GM18517 (cell line): Measurements from ENCODE around the gene NEURL3.
"Not testable (repeated sequence)": the region's sequence is repeated elsewhere in the genome, so short reads cannot be mapped to it uniquely, and the experiment has no call there.

Experiments used
- ATAC-seq: cut with Tn5 transposase; IDR thresholded peaks from one replicate; pipeline ENCODE4 v1.9.1; 2021; ENCODE audit warnings: mild to moderate bottlenecking, moderate library complexity; ENCODE audit not compliant: unreplicated experiment

Gene NEURL3, protein sequence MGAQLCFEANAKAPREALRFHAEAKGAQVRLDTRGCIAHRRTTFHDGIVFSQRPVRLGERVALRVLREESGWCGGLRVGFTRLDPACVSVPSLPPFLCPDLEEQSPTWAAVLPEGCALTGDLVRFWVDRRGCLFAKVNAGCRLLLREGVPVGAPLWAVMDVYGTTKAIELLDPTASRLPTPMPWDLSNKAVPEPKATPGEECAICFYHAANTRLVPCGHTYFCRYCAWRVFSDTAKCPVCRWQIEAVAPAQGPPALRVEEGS

DNA sequence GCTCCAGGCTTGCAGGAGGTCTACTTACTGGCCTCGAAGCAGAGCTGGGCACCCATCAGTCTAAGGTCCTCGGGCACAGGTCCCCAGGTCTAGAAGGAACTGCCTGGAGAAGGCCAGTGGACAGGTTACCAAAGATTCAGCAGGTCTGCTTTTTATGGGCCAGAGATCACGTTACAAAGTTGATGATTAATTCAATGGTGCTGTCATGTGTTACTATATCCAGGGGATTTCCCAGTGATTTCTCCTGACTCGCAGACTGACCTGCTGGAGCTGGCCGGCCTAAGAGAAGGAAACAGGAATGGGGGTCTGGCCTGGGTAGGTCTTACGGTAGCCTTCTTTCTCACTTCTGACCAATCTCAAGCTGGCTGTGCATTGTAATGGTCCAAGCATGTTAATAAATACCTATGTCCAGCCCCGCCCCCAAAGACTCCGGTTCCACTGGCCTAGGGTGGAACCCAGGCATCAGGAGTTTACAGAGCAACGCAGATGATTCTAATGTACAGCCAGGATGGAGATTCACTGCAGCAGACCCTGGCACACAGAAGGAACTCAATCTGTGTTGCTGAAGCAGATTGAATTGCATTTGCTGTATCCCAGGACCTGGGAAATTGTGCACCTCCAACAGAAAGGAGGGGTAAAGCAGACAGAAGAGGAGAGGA, at the start of gene NEURL3:
Gene NEURL3, minus strand, starts transcription at position 127 of the 659 bp plus-strand sequence. Its CDS starts 71 bp downstream, at position 56.
- no peak for ATAC-seq

DNA sequence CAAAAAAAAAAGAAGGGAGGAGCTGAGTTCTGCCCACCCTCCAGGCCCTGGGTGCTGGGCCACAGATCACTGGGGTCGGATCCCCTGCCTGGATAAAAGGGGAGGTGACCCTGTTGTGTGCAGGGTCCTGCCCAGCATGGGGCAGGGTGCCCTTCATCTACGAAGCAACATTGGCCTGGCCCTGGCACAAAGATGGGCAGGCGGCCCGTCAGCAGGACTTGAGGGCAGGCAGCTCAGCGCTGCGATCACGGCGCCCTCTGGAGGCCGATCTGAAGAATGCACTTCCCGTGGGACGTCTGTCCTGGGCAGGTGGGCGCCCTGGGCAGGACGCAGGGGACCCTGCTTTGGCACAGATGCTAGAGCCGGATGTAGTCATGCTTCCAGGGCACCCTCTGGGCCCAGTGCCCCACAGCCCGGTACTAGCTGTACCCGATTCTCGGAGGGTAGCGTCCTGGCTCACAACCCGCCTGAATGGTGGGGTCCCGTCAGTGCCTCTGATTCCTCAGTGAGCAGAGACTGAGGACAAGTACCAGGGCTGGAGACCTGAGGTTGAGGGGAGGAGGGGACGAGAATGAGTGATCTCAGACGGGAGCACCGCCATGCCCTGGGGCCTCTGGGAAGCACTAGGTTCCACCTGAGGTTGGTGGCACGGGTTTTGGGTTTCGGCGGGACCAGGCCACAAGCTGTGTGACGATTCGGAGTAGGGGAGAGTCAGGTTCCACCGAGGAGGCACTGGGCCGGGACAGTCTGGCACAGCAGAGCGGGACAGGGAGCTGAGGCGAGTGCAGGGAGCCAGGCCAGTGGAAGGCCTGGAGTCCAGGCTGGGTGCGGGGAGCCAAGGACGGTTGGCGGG, 49.4 kb upstream of the NEURL3 start:
- ATAC-seq: peak; percentile 59

DNA sequence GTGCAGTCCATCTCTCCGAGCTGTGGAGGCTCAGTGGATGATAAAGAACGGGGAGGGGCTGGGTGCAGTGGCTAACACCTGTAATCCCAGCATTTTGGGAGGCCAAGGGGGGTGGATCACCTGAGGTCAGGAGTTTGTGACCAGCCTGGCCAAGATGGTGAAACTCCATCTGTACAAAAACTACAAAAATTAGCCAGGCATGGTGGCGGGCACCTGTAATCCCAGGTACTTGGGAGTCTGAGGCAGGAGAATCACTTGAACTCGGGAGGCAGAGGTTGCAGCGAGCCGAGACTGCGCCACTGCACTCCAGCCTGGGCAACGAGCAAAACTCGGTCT, 48.8 kb upstream of the NEURL3 start:
- not testable (repeated sequence) for ATAC-seq

DNA sequence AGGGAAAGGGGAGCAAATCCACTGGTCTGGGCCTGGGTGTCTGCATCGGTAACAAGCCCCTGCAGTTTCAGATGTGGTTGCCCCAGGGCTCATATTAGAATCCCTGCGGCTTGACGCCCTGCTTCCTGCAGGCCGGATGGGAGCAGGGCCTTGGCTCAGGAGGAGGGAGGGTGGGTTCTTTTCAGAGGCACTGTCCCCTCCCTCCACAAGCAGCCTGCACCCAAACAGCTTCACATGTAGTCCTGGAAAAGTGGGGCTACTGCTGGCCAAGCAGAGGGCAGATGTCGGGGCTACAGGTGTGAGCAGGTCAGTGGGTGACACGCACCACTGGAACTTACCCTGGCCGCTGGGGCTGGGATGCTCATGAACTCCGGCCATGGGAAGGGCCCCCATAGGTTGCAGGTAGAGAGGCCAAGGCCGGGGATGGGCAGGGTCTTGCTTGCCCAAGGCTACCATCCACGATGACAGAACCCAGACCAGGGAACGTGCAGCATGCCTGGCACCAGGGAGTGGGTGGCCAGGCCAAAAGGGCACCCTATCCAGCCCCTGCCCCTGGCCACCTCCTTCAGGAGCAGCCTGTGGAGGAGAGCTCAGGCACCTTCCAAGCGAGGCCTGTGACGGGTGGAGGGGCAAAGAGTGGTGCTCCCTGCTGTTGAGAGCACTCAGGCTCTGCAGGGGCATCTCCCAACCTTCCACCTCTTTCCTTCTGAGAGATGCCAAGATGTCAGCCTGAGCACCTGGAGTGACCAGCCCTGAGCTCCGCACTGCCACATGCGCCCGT, 48.2 kb upstream of the NEURL3 start:
- no peak for ATAC-seq

DNA sequence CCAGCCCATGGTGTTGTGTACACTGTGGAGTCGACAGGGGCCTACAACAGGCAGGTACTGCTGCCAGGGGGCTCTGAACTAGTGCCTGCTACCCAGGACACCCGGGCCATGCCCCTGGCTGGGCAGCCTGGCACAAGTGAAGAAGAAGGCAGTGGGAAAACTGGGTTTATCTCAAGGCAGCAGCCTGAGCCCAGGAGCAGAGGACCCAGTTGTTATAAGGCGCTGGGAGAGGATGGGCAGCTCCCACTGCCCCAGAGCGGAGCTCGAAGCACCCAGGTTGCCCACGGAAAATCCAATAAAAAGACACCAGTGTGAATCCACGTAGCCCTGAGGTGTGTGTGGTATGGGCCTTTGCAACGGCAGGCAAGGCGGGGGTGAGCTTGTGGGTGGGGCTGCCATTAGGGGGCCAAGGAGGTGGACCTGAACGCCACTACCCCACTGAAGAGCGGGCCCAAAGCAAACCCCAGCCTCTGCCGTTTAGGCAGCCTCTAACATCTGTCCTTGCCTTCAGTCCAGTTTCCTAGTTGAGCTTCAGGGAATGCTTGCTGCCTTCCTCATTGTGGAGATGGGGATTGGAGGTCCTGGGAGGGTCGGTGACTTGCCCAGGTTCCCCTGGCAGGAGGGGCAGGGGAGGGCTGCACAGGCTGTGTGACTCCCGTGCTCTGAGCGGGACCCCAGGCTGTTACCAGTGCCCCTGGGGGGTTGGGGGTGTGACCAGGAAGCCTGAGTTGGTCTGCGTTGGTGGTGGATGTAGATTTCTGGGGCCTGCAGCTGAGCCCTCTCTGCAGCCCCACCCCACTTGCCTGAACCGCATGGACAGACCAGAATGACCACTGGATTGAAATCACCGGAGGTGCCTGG, 47.4 kb upstream of the NEURL3 start:
- no peak for ATAC-seq

DNA sequence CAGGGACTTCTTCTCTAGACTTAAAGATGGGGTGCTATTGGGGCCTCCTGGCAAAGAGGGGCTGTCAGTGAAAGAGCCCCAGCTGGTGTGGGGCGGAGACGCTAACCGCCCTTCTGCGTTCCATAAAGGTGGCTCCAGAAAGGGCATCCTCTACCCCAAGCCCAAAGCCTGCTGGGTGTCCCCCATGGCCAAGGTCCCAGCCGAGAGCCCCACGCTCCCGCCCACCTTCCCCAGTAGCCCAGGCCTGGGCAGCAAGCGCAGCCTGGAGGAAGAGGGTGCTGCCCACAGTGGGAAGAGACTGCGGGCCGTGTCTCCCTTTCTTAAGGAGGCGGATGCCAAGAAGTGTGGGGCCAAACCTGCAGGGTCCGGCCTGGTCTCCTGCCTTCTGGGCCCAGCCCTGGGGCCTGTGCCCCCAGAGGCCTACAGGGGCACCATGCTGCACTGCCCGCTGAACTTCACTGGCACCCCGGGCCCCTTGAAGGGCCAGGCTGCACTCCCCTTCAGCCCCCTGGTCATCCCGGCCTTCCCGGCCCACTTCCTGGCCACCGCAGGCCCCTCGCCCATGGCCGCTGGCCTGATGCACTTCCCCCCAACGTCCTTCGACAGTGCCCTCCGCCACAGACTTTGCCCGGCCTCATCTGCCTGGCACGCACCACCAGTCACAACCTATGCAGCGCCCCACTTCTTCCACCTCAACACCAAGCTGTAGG, 46.6 kb upstream of the NEURL3 start:
- ATAC-seq: no peak

DNA sequence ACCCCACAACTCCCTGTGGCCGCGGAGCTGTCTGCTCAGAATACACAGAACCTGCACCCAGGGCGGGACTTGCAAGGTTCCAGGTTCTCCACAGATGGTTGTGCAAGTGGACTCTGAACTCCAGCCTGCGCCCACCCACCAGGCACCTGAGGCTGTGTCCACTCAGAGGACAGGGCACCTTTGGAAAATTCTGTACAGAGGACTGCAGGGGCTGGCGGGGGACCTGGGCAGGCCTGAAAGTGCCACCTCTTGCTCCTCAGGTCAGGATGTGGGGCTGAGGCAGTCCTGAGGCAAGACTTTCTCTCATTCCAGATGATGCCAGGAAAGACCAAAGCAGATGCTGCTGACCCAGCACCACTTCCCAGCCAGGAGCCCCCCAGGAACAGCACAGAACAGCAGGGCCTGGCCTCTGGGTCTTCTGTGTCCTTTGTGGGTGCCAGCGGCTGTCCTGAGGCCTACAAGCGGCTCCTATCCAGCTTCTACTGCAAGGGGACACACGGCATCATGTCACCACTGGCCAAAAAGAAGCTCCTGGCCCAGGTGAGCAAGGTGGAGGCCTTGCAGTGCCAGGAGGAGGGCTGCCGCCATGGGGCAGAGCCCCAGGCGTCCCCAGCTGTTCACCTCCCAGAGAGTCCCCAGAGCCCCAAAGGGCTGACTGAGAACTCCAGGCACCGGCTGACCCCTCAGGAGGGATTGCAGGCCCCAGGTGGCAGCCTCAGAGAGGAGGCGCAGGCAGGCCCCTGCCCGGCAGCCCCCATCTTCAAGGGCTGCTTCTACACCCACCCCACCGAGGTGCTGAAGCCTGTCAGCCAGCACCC, 45.8 kb upstream of the NEURL3 start:
- ATAC-seq: no peak

DNA sequence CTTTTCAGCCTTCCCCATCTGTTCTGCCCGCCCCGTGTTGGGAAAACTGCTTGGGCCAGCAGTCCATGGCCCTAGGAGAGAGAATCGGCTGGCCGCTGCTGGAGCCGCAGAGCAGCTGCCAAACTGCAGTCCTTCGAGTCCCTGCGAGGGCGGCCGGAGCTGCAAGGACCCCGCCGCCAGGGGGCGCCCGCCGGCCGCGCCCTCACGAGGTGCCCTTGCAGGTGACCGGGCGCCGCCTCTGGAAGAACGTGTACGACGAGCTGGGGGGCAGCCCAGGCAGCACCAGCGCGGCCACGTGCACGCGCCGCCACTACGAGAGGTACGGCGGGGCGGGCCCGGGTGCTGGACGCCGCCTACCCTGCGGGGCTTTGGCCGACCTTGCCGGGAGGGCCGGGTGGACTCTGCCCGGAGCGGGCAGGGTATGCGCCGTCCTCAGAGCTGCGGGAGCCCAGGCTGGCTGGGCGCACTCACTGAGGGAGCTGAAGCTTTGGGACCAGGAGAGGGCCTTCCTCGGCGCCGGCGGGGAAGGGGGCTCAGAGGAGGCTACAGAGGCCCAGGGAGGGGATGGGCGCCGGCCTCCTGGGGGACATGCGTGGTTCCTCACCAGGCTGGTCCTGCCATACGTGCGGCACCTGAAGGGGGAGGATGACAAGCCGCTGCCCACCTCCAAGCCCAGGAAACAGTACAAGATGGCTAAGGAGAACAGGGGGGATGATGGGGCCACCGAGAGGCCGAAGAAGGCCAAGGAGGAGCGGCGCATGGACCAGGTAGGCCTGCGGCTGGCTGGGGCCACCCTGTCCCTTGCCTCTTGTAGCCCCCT, 45.0 kb upstream of the NEURL3 start:
- ATAC-seq: no peak

DNA sequence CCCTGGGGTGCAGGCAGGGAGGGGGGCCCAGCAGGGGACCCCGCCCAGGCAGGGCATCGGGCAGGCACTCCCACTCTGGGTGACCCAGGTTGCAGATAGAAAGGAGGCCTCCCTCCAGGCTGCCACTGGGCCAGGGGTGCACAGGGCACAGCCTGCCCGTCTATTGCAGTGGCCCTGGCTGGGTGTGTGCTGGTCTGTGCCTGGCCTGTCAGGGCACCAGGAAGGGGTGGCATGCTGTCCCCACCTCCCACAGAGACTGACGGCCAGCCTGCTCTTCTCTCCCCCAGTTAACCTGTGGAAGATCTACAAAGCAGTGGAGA, 44.3 kb upstream of the NEURL3 start:
- no peak for ATAC-seq

DNA sequence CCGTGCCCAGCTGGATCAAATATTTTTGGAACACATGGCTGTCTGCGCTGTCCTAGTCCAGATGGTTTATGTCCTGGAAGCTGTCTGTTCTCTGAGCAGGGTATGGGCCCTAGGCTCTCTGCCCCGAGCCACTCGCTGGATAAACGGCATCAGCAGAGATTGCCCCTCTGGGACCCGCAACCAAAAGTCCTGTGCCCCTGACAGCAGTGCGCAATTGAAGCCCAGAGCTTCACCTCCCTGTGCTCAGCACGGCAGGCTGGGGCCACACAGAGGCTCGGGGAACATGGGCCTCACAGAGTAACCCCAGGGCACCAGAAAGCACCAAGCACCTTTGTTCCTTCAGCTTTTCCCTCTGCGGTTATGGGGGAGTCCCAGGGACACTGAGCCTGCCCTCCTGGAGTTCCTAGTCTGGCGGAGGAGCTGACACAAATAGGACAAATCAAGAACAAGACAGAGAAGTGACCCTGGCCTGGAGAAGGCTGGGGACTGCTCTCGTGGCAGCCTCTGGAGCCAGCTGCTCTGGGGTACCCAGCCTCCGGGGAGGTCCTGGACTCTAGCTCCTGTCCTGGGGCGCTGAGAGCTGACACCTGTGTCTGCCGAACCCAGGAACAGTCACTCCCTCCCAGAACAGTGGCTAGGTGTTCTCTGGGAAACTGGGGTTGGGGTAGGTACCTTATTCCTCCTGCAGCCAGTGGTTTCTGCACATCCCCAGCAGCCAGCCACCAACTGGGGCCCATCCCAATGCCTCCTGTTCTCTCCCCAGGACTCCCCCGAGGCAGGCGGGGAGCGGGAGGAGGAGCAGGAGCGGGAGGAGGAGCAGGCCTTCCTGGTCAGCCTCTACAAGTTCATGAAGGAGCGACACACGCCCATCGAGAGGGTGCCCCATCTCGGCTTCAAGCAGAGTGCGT, 43.7 kb upstream of the NEURL3 start:
- ATAC-seq: no peak

DNA sequence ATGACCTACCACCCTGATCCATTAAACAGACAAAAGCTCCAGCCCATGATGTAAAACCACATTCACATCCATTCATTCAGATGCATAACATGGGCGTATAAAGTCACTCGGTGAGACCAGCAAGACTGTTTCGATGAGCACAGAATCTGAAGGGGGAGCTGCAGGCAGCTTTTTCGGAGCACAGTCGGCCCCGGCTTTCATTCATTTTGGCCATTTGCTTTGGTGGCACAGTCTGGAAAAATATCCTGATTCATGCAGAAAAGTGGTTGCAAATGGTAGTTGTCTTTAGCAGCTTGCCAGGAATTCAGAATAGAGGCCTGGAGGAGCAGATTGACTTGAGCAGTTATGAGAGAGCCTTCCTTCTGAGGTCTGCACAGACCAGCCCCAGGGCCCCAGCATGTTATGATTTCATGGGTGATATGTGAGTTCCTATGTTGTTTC, 42.6 kb upstream of the NEURL3 start:
- no peak for ATAC-seq

DNA sequence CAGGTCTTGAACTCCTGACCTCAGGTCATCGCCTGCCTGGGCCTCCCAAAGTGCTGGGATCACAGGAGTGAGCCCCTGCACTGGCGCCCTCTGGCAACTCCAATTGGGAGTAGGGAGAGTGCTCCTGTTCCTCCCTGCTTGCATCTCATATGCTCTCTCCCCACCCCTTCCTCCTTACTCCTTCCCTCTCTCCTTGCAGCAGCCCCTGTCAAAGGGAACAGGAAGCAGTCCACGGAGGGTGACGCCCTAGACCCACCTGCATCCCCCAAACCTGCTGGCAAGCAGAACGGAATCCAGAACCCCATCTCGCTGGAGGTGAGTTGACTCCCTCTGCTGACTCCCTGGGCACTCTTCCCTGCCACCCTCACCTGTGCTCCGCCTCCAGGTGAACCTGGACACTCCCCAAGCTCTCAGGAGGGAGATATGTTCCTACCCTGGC, 42.1 kb upstream of the NEURL3 start:
- no peak for ATAC-seq

DNA sequence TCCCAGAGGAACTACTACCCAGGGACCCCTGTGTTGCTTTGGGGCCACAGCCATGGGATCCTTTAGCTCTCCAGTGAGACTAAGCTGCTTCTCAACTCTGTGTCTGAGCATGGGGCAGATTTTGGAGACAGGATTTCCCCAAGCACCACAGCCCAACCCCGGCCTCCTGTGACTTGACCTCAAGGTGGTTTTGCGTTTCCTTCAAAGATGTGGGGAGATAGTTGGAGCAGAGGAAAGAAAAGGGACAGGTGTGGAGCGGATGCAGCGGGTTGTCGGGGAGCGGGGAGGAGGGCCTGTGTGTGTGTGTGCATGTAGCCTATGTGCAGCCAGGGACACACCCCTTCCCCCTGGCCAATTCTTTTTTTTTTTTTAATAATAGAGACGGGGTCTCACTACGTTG, 41.6 kb upstream of the NEURL3 start:
- ATAC-seq: no peak

DNA sequence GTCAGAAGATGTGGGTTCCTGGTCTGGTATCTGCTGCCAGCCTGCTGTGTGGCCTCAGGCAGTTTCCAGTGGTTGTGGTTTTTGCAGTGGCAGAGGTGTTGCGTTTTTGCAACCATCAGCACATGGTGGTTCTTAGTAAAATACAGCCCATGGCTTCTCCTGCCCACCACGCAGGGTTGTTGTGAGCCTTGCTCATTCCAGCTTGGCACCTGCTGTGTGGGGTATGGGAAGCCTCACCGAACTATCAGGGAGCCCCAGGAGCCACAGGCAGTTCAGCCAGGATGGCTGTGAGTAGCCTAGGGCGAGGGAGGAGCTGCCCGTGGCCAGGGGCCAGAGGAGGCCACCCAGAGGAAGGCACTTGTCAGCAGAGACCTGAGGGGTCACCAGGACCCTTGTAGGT, 41.2 kb upstream of the NEURL3 start:
- no peak for ATAC-seq

DNA sequence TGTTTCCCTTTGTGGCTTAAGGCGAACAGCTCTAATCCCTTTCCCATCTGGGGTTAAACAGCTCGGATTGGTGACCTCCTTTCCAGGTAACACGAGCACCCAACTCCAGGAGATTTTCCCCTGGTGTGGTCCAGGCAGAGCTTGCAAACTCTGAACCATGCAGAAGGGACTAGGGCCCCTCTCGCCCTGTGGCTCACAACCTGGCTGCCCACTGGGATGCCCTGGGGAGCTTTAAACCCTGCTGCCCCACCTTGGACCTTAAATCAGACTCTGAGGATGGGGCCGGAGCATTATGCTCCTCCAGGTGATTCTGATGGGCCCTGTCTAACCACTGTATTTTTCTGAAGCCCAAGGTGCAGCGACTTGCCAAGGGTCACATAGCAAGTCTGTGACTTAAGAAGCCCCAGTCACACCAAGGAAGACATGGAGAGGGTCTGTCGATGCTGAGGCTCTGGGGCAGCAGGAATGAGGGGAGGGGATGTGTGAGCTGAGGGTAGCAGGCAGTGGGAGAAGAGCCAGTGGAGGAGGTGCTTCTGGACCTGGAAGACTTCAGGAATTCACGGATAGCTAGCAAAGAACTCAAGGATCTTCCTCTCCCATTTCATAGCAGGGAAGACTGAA, 37.3 kb upstream of the NEURL3 start:
- ATAC-seq: no peak

DNA sequence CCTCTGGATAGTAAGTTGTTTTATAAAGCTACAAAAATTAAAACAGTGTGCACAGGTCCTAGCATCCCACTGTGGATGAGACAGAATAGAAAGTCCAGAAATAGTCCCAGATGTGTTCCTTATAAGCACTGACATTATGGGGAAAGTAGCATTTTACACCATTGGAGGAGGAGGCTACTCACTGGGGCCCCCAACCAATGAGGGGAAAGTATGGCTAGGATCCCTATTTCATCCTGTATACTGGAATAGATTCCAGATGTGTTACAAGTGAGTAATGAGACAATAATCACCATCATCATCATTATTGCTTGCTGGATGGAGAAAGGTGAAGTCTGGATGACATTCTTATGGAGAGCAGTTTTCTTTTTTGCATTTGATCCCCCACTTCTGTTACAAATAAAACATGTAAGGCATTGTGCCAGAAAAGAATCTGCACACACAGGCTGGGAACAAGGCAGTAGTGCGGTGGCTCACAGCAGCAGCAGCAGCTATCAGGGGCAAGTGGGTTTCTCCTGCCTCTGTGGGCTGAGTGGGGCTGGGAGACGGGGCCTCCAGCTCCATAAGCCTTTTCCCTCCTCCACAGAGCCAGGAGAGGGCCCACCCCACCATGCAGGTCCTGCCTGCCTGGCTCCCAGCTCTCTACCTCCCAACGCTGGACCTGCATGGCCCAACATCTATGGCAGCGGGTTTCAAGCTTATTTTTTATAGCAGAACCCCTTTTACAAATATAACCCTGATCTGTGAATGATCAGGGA, 36.4 kb upstream of the NEURL3 start:
- no peak for ATAC-seq
